Measurements from ENCODE around the gene ENPP1.

DNA sequence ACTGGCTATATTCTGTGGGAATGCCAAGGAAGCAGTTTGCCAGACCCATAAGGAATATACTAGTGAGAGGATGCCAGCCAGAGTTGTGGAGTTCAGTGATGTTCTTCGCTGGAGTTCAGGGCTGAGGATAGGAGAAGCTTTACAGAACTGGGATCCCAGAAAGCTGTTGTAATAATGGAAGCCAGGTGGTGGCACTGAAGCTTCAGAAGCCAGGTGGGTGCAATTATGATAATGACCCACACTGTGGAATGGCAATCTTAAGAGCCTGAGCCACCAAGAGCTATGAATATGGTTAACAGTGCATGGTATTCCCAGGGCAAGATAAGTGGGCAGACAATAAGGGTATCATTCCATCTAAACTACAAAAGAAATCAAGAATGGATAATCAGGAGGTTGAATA is 25.1 kb upstream of the ENPP1 start:
- TF ChIP-seq, protein P1, sequence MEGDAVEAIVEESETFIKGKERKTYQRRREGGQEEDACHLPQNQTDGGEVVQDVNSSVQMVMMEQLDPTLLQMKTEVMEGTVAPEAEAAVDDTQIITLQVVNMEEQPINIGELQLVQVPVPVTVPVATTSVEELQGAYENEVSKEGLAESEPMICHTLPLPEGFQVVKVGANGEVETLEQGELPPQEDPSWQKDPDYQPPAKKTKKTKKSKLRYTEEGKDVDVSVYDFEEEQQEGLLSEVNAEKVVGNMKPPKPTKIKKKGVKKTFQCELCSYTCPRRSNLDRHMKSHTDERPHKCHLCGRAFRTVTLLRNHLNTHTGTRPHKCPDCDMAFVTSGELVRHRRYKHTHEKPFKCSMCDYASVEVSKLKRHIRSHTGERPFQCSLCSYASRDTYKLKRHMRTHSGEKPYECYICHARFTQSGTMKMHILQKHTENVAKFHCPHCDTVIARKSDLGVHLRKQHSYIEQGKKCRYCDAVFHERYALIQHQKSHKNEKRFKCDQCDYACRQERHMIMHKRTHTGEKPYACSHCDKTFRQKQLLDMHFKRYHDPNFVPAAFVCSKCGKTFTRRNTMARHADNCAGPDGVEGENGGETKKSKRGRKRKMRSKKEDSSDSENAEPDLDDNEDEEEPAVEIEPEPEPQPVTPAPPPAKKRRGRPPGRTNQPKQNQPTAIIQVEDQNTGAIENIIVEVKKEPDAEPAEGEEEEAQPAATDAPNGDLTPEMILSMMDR (IDR thresholded peaks at IDR 0.05) = peak in 4 of 6 experiments; percentile 41 to 65 (median 58)
- no peak for TF ChIP-seq POLR2A (IDR thresholded peaks at IDR 0.05)
